Endometrial microvascular endothelial cells (primary cell): ENCODE data around the gene CDH16. TPM values are rescaled to one million over a fixed set of nuclear protein-coding genes. Genes with fewer than 3 reads are reported as not detected.
"Not testable (repeated sequence)": the region's sequence is repeated elsewhere in the genome, so short reads cannot be mapped to it uniquely, and the experiment has no call there.

Experiments
- in situ Hi-C: cut with HindIII; loops from 2 replicates; pipeline ENCODE4 v1.10.0; 2017; ENCODE audit warnings: low sequenced_read_pairs, low pct_unique_long_range_greater_than_20kb; ENCODE audit errors: inconsistent ontology term
- total RNA-seq: library from RNA; depleted of rRNA; stranded (reverse); fragments of >200 nt; gene quantifications from one replicate; pipeline ENCODE4 v1.2.3, GENCODE V29; 2015; ENCODE audit errors: inconsistent ontology term

CDH16 gene
- total RNA-seq, 1 donor from 2014 or later, result not detected

GRCh38 chr16:66948134-66948836, 29.6 kb upstream of the CDH16 start:
- in situ Hi-C loops, result no loop called here

- in situ Hi-C loops, result no loop called here
These were observed 28.8 kb upstream of the CDH16 start for GRCh38 chr16:66947302-66948065.

GRCh38 chr16:66946974-66947301, 28.3 kb upstream of the CDH16 start:
- in situ Hi-C loops, result no loop called here

GRCh38 chr16:66946541-66946940, 27.9 kb upstream of the CDH16 start:
- in situ Hi-C loops, result no loop called here

GRCh38 chr16:66945939-66946338, 27.3 kb upstream of the CDH16 start:
- in situ Hi-C loops, result no loop called here

GRCh38 chr16:66944971-66945370, 26.3 kb upstream of the CDH16 start:
- in situ Hi-C loops, result not testable (repeated sequence)

GRCh38 chr16:66944054-66944441, 25.4 kb upstream of the CDH16 start:
- in situ Hi-C loops, result no loop called here

GRCh38 chr16:66943426-66944053, 24.9 kb upstream of the CDH16 start:
- in situ Hi-C loops, result no loop called here

- in situ Hi-C loops, result no loop called here
These were observed 24.3 kb upstream of the CDH16 start for GRCh38 chr16:66942981-66943380.

- in situ Hi-C loops, result no loop called here
These were observed 21.6 kb upstream of the CDH16 start for GRCh38 chr16:66940236-66940635.

GRCh38 chr16:66939366-66939765, 20.7 kb upstream of the CDH16 start:
- in situ Hi-C loops, result no loop called here

- in situ Hi-C loops, result no loop called here
These were observed 19.1 kb upstream of the CDH16 start for GRCh38 chr16:66937725-66938337.

GRCh38 chr16:66936889-66937554, 18.3 kb upstream of the CDH16 start:
- in situ Hi-C loops, result no loop called here

- in situ Hi-C loops, result no loop called here
These were observed 17.8 kb upstream of the CDH16 start for GRCh38 chr16:66936462-66936861.

GRCh38 chr16:66935314-66936011, 16.8 kb upstream of the CDH16 start, which contains the start of gene CES2:
Gene CES2, plus strand, starts transcription at chr16:66935516. Its CDS starts 120 bp downstream, at chr16:66935636.
- in situ Hi-C loops, result no loop called here

- in situ Hi-C loops, result not testable (repeated sequence)
These were observed 16.2 kb upstream of the CDH16 start for GRCh38 chr16:66934839-66935313.

GRCh38 chr16:66934138-66934838, 15.6 kb upstream of the CDH16 start, which contains the start of gene CIAO2B:
Gene CIAO2B, minus strand, starts transcription at chr16:66934402. Its CDS starts 38 bp downstream, at chr16:66934364.
- in situ Hi-C loops, result no loop called here

- in situ Hi-C loops, result no loop called here
These were observed 15.1 kb upstream of the CDH16 start for GRCh38 chr16:66933776-66934137.
